Keratinocyte (primary cell): ENCODE results near the gene TAS2R30. TPM values are rescaled to one million over a fixed set of nuclear protein-coding genes. Genes with fewer than 3 reads are reported as not detected.
"Not testable (repeated sequence)": the region's sequence is repeated elsewhere in the genome, so short reads cannot be mapped to it uniquely, and the experiment has no call there.

Experiments used
- DNase-seq: peaks from one replicate; pipeline ENCODE4 v3.0.0-alpha.2; 2011; ENCODE audit warnings: low read depth, missing footprints, low spot score
- FAIRE-seq: peaks from 2 replicates; lab custom pipeline; 2011; peaks lifted over from hg19 to GRCh38; lab: Jason Lieb, UNC
- H2AFZ ChIP-seq: 2 replicates; pipeline ENCODE4 v1.6.0; 2012; ENCODE audit warnings: low read length, control low read depth, inconsistent platforms; ENCODE audit not compliant: control insufficient read depth
- H3K27ac ChIP-seq: 2 replicates; pipeline ENCODE4 v1.5.1; 2011; ENCODE audit warnings: low read length; ENCODE audit not compliant: control insufficient read depth, insufficient read depth
- H3K27me3 ChIP-seq: 3 replicates; pipeline ENCODE4 v1.6.0; 2011; ENCODE audit warnings: low read length; ENCODE audit not compliant: control insufficient read depth, insufficient read depth; ENCODE audit errors: extremely low read depth
- H3K36me3 ChIP-seq, 2 experiments: 2 replicates in 1 of 2; 3 replicates in 1 of 2; pipeline ENCODE4 v1.5.1; 2011; ENCODE audit warnings: low read length in 2 of 2, mild to moderate bottlenecking in 1 of 2; ENCODE audit not compliant: control insufficient read depth in 2 of 2, insufficient read depth in 2 of 2; ENCODE audit errors: extremely low read depth in 1 of 2
- H3K4me1 ChIP-seq: 3 replicates; pipeline ENCODE4 v1.5.1; 2011; ENCODE audit warnings: low read length; ENCODE audit not compliant: control insufficient read depth, insufficient read depth; ENCODE audit errors: extremely low read depth
- H3K4me2 ChIP-seq: 3 replicates; pipeline ENCODE4 v1.6.0; 2011; ENCODE audit warnings: low read depth, low read length; ENCODE audit not compliant: control insufficient read depth, insufficient read depth; ENCODE audit errors: extremely low read depth
- H3K4me3 ChIP-seq, 3 experiments: fragments of 200-600 bp in 1 of 3; sonication (generic) in 1 of 3; 2 replicates in 2 of 3; 3 replicates in 1 of 3; pipeline ENCODE4 v1.5.1; 2011 to 2016; ENCODE audit warnings: low read length in 3 of 3, mild to moderate bottlenecking in 3 of 3, control low read depth in 2 of 3, inconsistent platforms in 1 of 3, low read depth in 1 of 3, mixed read lengths in 1 of 3, mixed run types in 1 of 3, moderate library complexity in 1 of 3; ENCODE audit not compliant: control insufficient read depth in 2 of 3, insufficient read depth in 2 of 3; ENCODE audit errors: extremely low read depth in 1 of 3
- H3K79me2 ChIP-seq: 2 replicates; pipeline ENCODE4 v1.6.0; 2012; ENCODE audit warnings: low read length; ENCODE audit not compliant: control insufficient read depth, insufficient read depth
- H3K9ac ChIP-seq: 3 replicates; pipeline ENCODE4 v1.6.0; 2011; ENCODE audit warnings: low read length; ENCODE audit not compliant: control insufficient read depth, insufficient read depth; ENCODE audit errors: extremely low read depth
- H3K9me1 ChIP-seq: 3 replicates; pipeline ENCODE4 v1.6.0; 2011; ENCODE audit warnings: low read length; ENCODE audit not compliant: control insufficient read depth, insufficient read depth; ENCODE audit errors: extremely low read depth
- H3K9me3 ChIP-seq: 2 replicates; pipeline ENCODE4 v1.5.1; 2012; ENCODE audit warnings: low read depth, low read length; ENCODE audit not compliant: control insufficient read depth
- H4K20me1 ChIP-seq: 3 replicates; pipeline ENCODE4 v1.6.0; 2011; ENCODE audit warnings: low read length; ENCODE audit not compliant: control insufficient read depth, insufficient read depth; ENCODE audit errors: extremely low read depth
- CTCF ChIP-seq, 3 experiments: IDR thresholded peaks in 1 of 3; conservative IDR thresholded peaks in 1 of 3; optimal IDR thresholded peaks in 1 of 3; 2 replicates in 2 of 3; 3 replicates in 1 of 3; pipeline versions ENCODE3 to v1.5.1; 2011; ENCODE audit warnings: low read length in 3 of 3, mild to moderate bottlenecking in 3 of 3, moderate library complexity in 2 of 3, control low read depth in 1 of 3, inconsistent platforms in 1 of 3; ENCODE audit not compliant: insufficient read depth in 2 of 3; ENCODE audit errors: extremely low read depth in 1 of 3
- EZH2 ChIP-seq: IDR thresholded peaks from one replicate; pipeline ENCODE4 v1.6.1; 2012; ENCODE audit warnings: inconsistent platforms, mild to moderate bottlenecking, low read length, moderate library complexity
- dilution Hi-C: fragments of 300-500 bp; cut with MboI; formaldehyde crosslinking; loops from one replicate; pipeline ENCODE4 v1.7.0; 2020; ENCODE audit warnings: low sequenced_read_pairs; ENCODE audit not compliant: extremely low pct_ligation_motif_present
- polyA plus RNA-seq, 5 experiments: library from polyadenylated mRNA; depleted of rRNA in 3 of 5; stranded (reverse) in 3 of 5; stranded (forward) in 1 of 5; unstranded in 1 of 5; fragments of >200 nt; gene quantifications; 1 replicate in 1 of 5; 2 replicates in 3 of 5; 3 replicates in 1 of 5; pipeline versions ENCODE4 v1.2.1 to v1.2.3, GENCODE V29; 2011 to 2012; ENCODE audit warnings: missing spikeins in 2 of 5, low read depth in 1 of 5, low replicate concordance in 1 of 5

Gene TAS2R30
- polyA plus RNA-seq, 1 donor (not counting 4 experiments of a cell fraction or from before 2014, with no cell fraction given), result 0.18 TPM

- Histone ChIP-seq H3K4me1 (peaks cover 3% of the 10 kb centered on the region), H3K9ac (no peak overlapping the region), H3K79me2 (peaks cover 30% of the 10 kb centered on the region), H3K27ac (no peak overlapping the region), H3K9me1 (no peaks in the 10 kb centered on the region), H3K9me3 (no peaks in the 10 kb centered on the region), H2AFZ (no peak overlapping the region), H3K27me3 (no peaks in the 10 kb centered on the region), H4K20me1 (no peaks in the 10 kb centered on the region), H3K4me3 (no peak overlapping the region), H3K36me3 (no peaks in the 10 kb centered on the region), H3K4me2 (no peak overlapping the region)
- no peak for DNase-seq
- TF ChIP-seq EZH2 (no peak), CTCF (optimal IDR thresholded peaks at IDR 0.05 in 1 of 3, IDR thresholded peaks at IDR 0.05 in 1 of 3, conservative IDR thresholded peaks at IDR 0.05 in 1 of 3; ENCODE audit: extremely low read depth in 1 of 3, insufficient read depth in 2 of 3, low read length in 3 of 3) (no peak)
- dilution Hi-C loops, result no loop called here
- no peak for FAIRE-seq
Measured at GRCh38 chr12:11130382-11130781, 4.1 kb downstream of the TAS2R30 start.

GRCh38 chr12:11114130-11114529 lies 20.3 kb downstream of the TAS2R30 start:
- FAIRE-seq, H3K4me3 ChIP-seq, H3K36me3 ChIP-seq, H3K4me2 ChIP-seq, H3K4me1 ChIP-seq, H3K9me1 ChIP-seq, H4K20me1 ChIP-seq, H3K9me3 ChIP-seq, DNase-seq, H3K27ac ChIP-seq, dilution Hi-C loops, H3K27me3 ChIP-seq, H2AFZ ChIP-seq, H3K9ac ChIP-seq: not testable (repeated sequence)
- peaks cover 51% of the 10 kb centered on the region for H3K79me2 ChIP-seq

- dilution Hi-C loops, H3K9ac ChIP-seq, FAIRE-seq, H3K4me2 ChIP-seq, H3K27ac ChIP-seq, H3K9me1 ChIP-seq, H3K9me3 ChIP-seq, H3K4me3 ChIP-seq, H3K4me1 ChIP-seq, H3K27me3 ChIP-seq, DNase-seq, H2AFZ ChIP-seq, H4K20me1 ChIP-seq, H3K36me3 ChIP-seq: not testable (repeated sequence)
- peaks cover 59% of the 10 kb centered on the region for H3K79me2 ChIP-seq
Measured at GRCh38 chr12:11111213-11111612, 23.2 kb downstream of the TAS2R30 start.
